SK-N-SH treated with all-trans-retinoic acid at 6 μM for 48 hours (cell line): ENCODE results near the gene ZNF385C.

Experiments
- ATAC-seq: fragments of 200-7000 bp; cut with Tn5 transposase; 3 replicates; pipeline ENCODE4 v1.9.1; 2020; ENCODE audit warnings: mild to moderate bottlenecking, moderate library complexity
- BACH2 ChIP-seq: fragments of 250-450 bp; sonication (Bioruptor Pico); IDR thresholded peaks from 2 replicates; pipeline ENCODE4 v1.9.0; 2021; ENCODE audit warnings: mild to moderate bottlenecking, borderline replicate concordance
- CREB5 ChIP-seq: fragments of 250-450 bp; sonication (Bioruptor Pico); IDR thresholded peaks from 2 replicates; pipeline ENCODE4 v1.5.1; 2020; ENCODE audit warnings: low read depth, mild to moderate bottlenecking, moderate library complexity
- CSDC2 ChIP-seq: fragments of 250-450 bp; sonication (Bioruptor Pico); IDR thresholded peaks from 2 replicates; pipeline ENCODE4 v1.5.0; 2020; ENCODE audit warnings: mild to moderate bottlenecking, moderate library complexity
- ESRRG ChIP-seq: fragments of 250-450 bp; sonication (Bioruptor Pico); IDR thresholded peaks from 2 replicates; pipeline ENCODE4 v1.6.1; 2021; ENCODE audit warnings: mild to moderate bottlenecking
- GLIS3 ChIP-seq: fragments of 250-450 bp; sonication (Bioruptor Pico); IDR thresholded peaks from 2 replicates; pipeline ENCODE4 v1.5.0; 2020; ENCODE audit warnings: mild to moderate bottlenecking, moderate library complexity
- ISL1 ChIP-seq: fragments of 250-450 bp; sonication (Bioruptor Pico); IDR thresholded peaks from 2 replicates; pipeline ENCODE4 v2.1.2; 2022; ENCODE audit warnings: mild to moderate bottlenecking, moderate library complexity
- OSR1 ChIP-seq: fragments of 250-450 bp; sonication (Bioruptor Pico); IDR thresholded peaks from 2 replicates; pipeline ENCODE4 v1.8.0; 2022; ENCODE audit warnings: moderate library complexity, mild to moderate bottlenecking, inconsistent platforms
- POU6F1 ChIP-seq: fragments of 250-450 bp; sonication (Bioruptor Pico); IDR thresholded peaks from 2 replicates; pipeline ENCODE4 v1.8.0; 2021; ENCODE audit warnings: low read depth, mild to moderate bottlenecking, moderate library complexity, borderline replicate concordance
- PPARA ChIP-seq: fragments of 250-450 bp; sonication (Bioruptor Pico); IDR thresholded peaks from 2 replicates; pipeline ENCODE4 v1.5.0; 2020; ENCODE audit warnings: mild to moderate bottlenecking, borderline replicate concordance
- RARB ChIP-seq: fragments of 250-450 bp; sonication (Bioruptor Pico); IDR thresholded peaks from 2 replicates; pipeline ENCODE4 v1.8.0; 2021; ENCODE audit warnings: mild to moderate bottlenecking, moderate library complexity
- SNAI2 ChIP-seq: fragments of 250-450 bp; sonication (Bioruptor Pico); IDR thresholded peaks from 2 replicates; pipeline ENCODE4 v1.5.0; 2020; ENCODE audit warnings: mild to moderate bottlenecking, moderate library complexity
- TCF4 ChIP-seq: fragments of 250-450 bp; sonication (Bioruptor Pico); IDR thresholded peaks from 2 replicates; pipeline ENCODE4 v1.8.0; 2021; ENCODE audit warnings: mild to moderate bottlenecking, moderate library complexity, borderline replicate concordance
- TOX ChIP-seq: fragments of 250-450 bp; sonication (Bioruptor Pico); IDR thresholded peaks from 2 replicates; pipeline ENCODE4 v1.8.0; 2021; ENCODE audit warnings: mild to moderate bottlenecking, moderate library complexity, borderline replicate concordance
- TSHZ2 ChIP-seq: fragments of 250-450 bp; sonication (Bioruptor Pico); IDR thresholded peaks from 2 replicates; pipeline ENCODE4 v1.5.0; 2020; ENCODE audit warnings: mild to moderate bottlenecking, moderate library complexity
- ZC3H10 ChIP-seq: fragments of 250-450 bp; sonication (Bioruptor Pico); IDR thresholded peaks from 2 replicates; pipeline ENCODE4 v1.5.1; 2021; ENCODE audit warnings: mild to moderate bottlenecking, moderate library complexity
- ZFP3 ChIP-seq: fragments of 250-450 bp; sonication (Bioruptor Pico); IDR thresholded peaks from 2 replicates; pipeline ENCODE4 v1.5.0; 2020; ENCODE audit warnings: mild to moderate bottlenecking, moderate library complexity
- ZFP30 ChIP-seq: fragments of 450-650 bp; formaldehyde crosslinking; IDR thresholded peaks from 2 replicates; pipeline ENCODE4 v1.5.0; 2022; ENCODE audit warnings: mild to moderate bottlenecking, moderate library complexity
- ZNF565 ChIP-seq: fragments of 450-650 bp; formaldehyde crosslinking; conservative IDR thresholded peaks from 2 replicates; pipeline ENCODE4 v1.5.0; 2020; ENCODE audit warnings: low read depth, mild to moderate bottlenecking, moderate library complexity
- ZNF70 ChIP-seq: fragments of 450-650 bp; formaldehyde crosslinking; IDR thresholded peaks from 2 replicates; pipeline ENCODE4 v1.5.0; 2020; ENCODE audit warnings: mild to moderate bottlenecking, moderate library complexity
- ZNF8 ChIP-seq: fragments of 450-650 bp; formaldehyde crosslinking; IDR thresholded peaks from 2 replicates; pipeline ENCODE4 v1.5.0; 2020; ENCODE audit warnings: mild to moderate bottlenecking, moderate library complexity
- TF ChIP-seq, protein P1 (sequence below): fragments of 250-450 bp; sonication (Bioruptor Pico); IDR thresholded peaks from 2 replicates; pipeline ENCODE4 v1.8.0; 2020; ENCODE audit warnings: mild to moderate bottlenecking, moderate library complexity, borderline replicate concordance
- TF ChIP-seq, protein P2 (sequence below): fragments of 250-450 bp; sonication (Bioruptor Pico); IDR thresholded peaks from 2 replicates; pipeline ENCODE4 v1.5.1; 2021; ENCODE audit warnings: mild to moderate bottlenecking, moderate library complexity

Gene ZNF385C

GRCh38 chr17:42051013-42051400, 47.3 kb downstream of the ZNF385C start:
- TF ChIP-seq ISL1 (CRISPR knock-in tag) = no peak
- TF ChIP-seq ZNF70 (CRISPR knock-in tag) = no peak
- no peak for ATAC-seq

GRCh38 chr17:42050393-42051012, 47.8 kb downstream of the ZNF385C start, which contains the start of gene C17orf113:
Gene C17orf113 (minus strand): TSS chr17:42050601. CDS start chr17:42043376, 7,225 bp downstream.
- ATAC-seq = peak; percentile 89
- TF ChIP-seq ZNF70 (CRISPR knock-in tag) (no peak), PPARA (no peak), ZFP3 (CRISPR knock-in tag) (no peak), TCF4 (no peak), OSR1 (CRISPR knock-in tag) (no peak), RARB (CRISPR knock-in tag) (no peak), SNAI2 (CRISPR knock-in tag) (no peak), TSHZ2 (no peak), CREB5 (no peak), ZC3H10 (CRISPR knock-in tag) (no peak), ESRRG (CRISPR knock-in tag) (no peak), GLIS3 (CRISPR knock-in tag) (no peak), BACH2 (CRISPR knock-in tag) (no peak), ZFP30 (CRISPR knock-in tag) (no peak), ISL1 (CRISPR knock-in tag) (no peak), ZNF8 (no peak), POU6F1 (CRISPR knock-in tag) (no peak), ZNF565 (CRISPR knock-in tag) (no peak)
- TF ChIP-seq, protein P1, sequence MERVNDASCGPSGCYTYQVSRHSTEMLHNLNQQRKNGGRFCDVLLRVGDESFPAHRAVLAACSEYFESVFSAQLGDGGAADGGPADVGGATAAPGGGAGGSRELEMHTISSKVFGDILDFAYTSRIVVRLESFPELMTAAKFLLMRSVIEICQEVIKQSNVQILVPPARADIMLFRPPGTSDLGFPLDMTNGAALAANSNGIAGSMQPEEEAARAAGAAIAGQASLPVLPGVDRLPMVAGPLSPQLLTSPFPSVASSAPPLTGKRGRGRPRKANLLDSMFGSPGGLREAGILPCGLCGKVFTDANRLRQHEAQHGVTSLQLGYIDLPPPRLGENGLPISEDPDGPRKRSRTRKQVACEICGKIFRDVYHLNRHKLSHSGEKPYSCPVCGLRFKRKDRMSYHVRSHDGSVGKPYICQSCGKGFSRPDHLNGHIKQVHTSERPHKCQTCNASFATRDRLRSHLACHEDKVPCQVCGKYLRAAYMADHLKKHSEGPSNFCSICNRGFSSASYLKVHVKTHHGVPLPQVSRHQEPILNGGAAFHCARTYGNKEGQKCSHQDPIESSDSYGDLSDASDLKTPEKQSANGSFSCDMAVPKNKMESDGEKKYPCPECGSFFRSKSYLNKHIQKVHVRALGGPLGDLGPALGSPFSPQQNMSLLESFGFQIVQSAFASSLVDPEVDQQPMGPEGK (CRISPR knock-in tag) = no peak
- TF ChIP-seq, protein P2, sequence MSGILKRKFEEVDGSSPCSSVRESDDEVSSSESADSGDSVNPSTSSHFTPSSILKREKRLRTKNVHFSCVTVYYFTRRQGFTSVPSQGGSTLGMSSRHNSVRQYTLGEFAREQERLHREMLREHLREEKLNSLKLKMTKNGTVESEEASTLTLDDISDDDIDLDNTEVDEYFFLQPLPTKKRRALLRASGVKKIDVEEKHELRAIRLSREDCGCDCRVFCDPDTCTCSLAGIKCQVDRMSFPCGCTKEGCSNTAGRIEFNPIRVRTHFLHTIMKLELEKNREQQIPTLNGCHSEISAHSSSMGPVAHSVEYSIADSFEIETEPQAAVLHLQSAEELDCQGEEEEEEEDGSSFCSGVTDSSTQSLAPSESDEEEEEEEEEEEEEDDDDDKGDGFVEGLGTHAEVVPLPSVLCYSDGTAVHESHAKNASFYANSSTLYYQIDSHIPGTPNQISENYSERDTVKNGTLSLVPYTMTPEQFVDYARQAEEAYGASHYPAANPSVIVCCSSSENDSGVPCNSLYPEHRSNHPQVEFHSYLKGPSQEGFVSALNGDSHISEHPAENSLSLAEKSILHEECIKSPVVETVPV = no peak

DNA sequence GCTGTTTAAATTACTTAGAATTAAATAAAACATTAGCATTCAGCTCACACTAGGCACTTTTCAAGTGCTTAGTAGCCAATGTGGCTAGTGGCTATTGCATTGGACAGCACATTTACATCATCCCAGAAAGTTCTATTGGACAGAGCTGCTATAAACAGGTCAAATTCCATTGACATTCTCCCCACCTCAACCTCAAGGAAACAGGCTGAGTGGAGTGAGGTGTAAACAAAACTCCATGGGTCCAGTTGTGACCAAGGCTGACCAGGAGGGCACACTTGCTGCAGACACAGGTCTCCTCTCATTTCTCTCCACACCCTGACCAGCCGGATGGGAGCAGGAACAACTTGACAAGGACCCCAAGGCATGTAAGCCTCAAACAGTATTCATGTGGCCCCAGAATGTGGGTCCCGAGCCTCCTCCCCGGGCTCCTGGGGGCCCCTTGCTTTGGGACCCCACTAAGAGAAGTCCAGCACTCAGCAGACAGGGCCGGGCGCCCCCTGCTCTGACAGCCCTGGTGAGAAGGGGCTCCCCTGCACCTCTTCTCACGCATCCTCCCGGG, 48.4 kb downstream of the ZNF385C start:
- ATAC-seq = peak; percentile 71
- TF ChIP-seq POU6F1 (CRISPR knock-in tag) (no peak), ISL1 (CRISPR knock-in tag) (no peak), ESRRG (CRISPR knock-in tag) (no peak), OSR1 (CRISPR knock-in tag) (no peak), ZNF8 (no peak), ZFP30 (CRISPR knock-in tag) (no peak), SNAI2 (CRISPR knock-in tag) (no peak), ZC3H10 (CRISPR knock-in tag) (no peak), TCF4 (no peak), ZFP3 (CRISPR knock-in tag) (no peak), GLIS3 (CRISPR knock-in tag) (no peak), TOX (CRISPR knock-in tag) (no peak), ZNF70 (CRISPR knock-in tag) (no peak), PPARA (no peak), BACH2 (CRISPR knock-in tag) (no peak), CSDC2 (CRISPR knock-in tag) (no peak)
- TF ChIP-seq, protein P2 = no peak
